ENCODE measurements around the gene ICAM3.

ICAM3 gene

GRCh38 chr19:10290876-10291553, 48.4 kb downstream of the ICAM3 start:
- DNase-seq (peak; percentile 72), ATAC-seq (peak; percentile 10)

DNA sequence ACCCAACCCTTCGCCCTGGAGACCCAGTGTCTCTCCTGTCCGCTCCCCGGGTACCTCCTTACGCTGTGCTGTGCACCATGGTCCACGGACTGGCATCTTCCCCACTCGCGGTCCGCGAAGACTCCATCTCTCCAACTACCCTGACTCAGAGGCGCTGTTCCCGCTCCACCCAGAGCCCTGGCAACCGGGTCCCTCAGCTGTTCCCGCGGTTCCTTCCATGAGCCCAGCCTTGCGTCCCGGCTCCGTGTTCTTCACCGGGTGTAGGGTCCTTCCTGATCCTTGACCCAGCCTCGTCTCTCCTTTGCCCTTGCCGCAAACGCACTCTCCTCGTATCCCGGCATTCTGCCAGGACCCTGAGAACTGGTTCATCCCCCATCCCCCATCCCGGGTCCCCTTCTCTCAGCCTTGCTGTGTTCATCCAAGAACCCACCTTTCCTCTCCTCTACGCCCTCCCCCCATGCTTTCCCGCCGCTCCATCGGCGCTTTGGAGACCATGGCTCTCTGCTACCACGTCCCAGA, 49.0 kb downstream of the ICAM3 start:
- no peak for DNase-seq

DNA sequence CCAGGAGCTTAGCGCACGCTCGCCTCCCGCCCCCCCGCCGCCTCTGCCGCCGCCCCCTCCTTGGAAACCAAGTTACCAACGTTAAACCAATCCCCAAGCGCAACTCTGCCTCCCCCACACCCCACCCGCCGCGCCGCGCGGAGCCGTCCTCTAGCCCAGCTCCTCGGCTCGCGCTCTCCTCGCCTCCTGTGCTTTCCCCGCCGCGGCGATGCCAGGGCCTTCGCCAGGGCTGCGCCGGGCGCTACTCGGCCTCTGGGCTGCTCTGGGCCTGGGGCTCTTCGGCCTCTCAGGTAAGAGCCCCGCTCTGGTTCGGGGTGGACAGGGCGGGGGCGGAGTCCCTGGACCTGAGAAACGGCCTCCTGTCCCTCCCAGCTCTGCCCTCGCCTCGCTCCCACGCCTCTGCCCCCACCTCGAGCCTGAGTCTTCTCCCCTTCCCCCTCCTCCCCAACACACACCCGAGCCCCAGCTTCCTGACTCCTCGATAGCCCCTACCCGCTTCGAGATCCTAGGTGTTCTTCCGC, 49.5 kb downstream of the ICAM3 start, which contains the start of gene ICAM5:
TSS of gene ICAM5 (plus strand) at position 117 of the 521 bp plus-strand sequence. CDS start at position 209, 92 bp downstream.
- ATAC-seq: no peak
- DNase-seq: peak; percentile 56

More for the DNA sequence above, 49.0 kb downstream of the ICAM3 start:
- ATAC-seq: no peak

GRCh38 chr19:10289167-10289835, 50.1 kb downstream of the ICAM3 start:
- DNase-seq (peak; percentile 76), ATAC-seq (peak; percentile 47)

- ATAC-seq (peak; percentile 7), DNase-seq (peak; percentile 64)
Measured at GRCh38 chr19:10288662-10289166, 50.7 kb downstream of the ICAM3 start.

DNA sequence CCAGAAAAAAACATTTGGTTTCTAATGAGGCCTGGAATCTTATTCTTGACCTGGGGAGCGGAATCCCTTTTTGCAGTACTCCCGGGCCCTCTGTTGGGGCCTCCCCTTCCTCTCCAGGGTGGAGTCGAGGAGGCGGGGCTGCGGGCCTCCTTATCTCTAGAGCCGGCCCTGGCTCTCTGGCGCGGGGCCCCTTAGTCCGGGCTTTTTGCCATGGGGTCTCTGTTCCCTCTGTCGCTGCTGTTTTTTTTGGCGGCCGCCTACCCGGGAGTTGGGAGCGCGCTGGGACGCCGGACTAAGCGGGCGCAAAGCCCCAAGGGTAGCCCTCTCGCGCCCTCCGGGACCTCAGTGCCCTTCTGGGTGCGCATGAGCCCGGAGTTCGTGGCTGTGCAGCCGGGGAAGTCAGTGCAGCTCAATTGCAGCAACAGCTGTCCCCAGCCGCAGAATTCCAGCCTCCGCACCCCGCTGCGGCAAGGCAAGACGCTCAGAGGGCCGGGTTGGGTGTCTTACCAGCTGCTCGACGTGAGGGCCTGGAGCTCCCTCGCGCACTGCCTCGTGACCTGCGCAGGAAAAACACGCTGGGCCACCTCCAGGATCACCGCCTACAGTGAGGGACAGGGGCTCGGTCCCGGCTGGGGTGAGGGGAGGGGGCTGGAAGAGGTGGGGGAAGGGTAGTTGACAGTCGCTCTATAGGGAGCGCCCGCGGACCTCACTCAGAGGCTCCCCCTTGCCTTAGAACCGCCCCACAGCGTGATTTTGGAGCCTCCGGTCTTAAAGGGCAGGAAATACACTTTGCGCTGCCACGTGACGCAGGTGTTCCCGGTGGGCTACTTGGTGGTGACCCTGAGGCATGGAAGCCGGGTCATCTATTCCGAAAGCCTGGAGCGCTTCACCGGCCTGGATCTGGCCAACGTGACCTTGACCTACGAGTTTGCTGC, 52.4 kb downstream of the ICAM3 start, which contains the start of gene ICAM4:
TSS of gene ICAM4 (plus strand) at position 153 of the 935 bp plus-strand sequence. CDS start at position 211, 58 bp downstream.
- peak; percentile 58 for DNase-seq
- ATAC-seq: peak; percentile 34

DNA sequence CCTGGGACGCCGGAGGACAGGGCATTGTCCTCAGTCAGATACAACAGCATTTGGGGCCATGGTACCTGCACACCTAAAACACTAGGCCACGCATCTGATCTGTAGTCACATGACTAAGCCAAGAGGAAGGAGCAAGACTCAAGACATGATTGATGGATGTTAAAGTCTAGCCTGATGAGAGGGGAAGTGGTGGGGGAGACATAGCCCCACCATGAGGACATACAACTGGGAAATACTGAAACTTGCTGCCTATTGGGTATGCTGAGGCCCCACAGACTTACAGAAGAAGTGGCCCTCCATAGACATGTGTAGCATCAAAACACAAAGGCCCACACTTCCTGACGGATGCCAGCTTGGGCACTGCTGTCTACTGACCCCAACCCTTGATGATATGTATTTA, 54.0 kb downstream of the ICAM3 start:
- no peak for ATAC-seq
- no peak for DNase-seq

- DNase-seq (no peak), ATAC-seq (no peak)
Measured at GRCh38 chr19:10284960-10285278, 54.5 kb downstream of the ICAM3 start.

DNA sequence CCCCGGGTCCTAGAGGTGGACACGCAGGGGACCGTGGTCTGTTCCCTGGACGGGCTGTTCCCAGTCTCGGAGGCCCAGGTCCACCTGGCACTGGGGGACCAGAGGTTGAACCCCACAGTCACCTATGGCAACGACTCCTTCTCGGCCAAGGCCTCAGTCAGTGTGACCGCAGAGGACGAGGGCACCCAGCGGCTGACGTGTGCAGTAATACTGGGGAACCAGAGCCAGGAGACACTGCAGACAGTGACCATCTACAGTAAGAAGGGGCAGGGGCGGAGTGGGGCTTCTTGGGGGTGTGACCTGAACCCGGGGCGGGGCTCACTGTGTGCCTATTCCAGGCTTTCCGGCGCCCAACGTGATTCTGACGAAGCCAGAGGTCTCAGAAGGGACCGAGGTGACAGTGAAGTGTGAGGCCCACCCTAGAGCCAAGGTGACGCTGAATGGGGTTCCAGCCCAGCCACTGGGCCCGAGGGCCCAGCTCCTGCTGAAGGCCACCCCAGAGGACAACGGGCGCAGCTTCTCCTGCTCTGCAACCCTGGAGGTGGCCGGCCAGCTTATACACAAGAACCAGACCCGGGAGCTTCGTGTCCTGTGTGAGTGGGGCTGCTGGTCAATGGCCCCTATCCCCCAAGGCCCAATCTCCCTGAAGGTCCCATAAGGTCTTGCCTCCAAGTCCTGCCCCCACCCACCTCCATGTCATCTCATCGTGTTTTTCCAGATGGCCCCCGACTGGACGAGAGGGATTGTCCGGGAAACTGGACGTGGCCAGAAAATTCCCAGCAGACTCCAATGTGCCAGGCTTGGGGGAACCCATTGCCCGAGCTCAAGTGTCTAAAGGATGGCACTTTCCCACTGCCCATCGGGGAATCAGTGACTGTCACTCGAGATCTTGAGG, 55.1 kb downstream of the ICAM3 start:
- ATAC-seq (no peak), DNase-seq (no peak)
